ENCODE results near the gene WNK1. TPM values are rescaled to one million over a fixed set of nuclear protein-coding genes. Genes with fewer than 3 reads are reported as not detected.
"Not testable (repeated sequence)": the region's sequence is repeated elsewhere in the genome, so short reads cannot be mapped to it uniquely, and the experiment has no call there.

WNK1 gene
- total RNA-seq, 6 experiments from 2014 or later, result 79.5 to 106 (median 94.3) TPM

- no peak overlapping the region for H3K27ac Mint-ChIP-seq
- TF ChIP-seq CTCF (IDR thresholded peaks at IDR 0.05), result no peak
- no peaks in the 10 kb centered on the region for H3K9me3 Mint-ChIP-seq
Measured at GRCh38 chr12:765840-766239, 13.5 kb downstream of the WNK1 start.

GRCh38 chr12:768434-768833 lies 16.1 kb downstream of the WNK1 start:
- Mint-ChIP-seq H3K36me3 (ENCODE audit: low read depth) (0 out of 2 replicates have a peak, but pooled peaks cover 5% of the 10 kb centered on the region), H3K27ac (no peak overlapping the region), H3K27me3 (ENCODE audit: insufficient read depth) (no peaks in the 10 kb centered on the region), H3K9me3 (no peaks in the 10 kb centered on the region), H3K4me3 (no peak overlapping the region), H3K4me1 (ENCODE audit: low read depth) (no peaks in the 10 kb centered on the region; the same call in 1 of the 2 replicates)
- TF ChIP-seq CTCF (IDR thresholded peaks at IDR 0.05), result no peak
- DNase-seq, result no peak

More at GRCh38 chr12:765840-766239, 13.5 kb downstream of the WNK1 start:
- Mint-ChIP-seq H3K27me3 (ENCODE audit: insufficient read depth) (no peaks in the 10 kb centered on the region), H3K4me3 (no peak overlapping the region), H3K36me3 (ENCODE audit: low read depth) (peaks cover 20% of the 10 kb centered on the region), H3K4me1 (ENCODE audit: low read depth) (peaks cover 16% of the 10 kb centered on the region)
- no peak for DNase-seq

GRCh38 chr12:770479-770878 lies 18.1 kb downstream of the WNK1 start:
- Mint-ChIP-seq H3K27ac (no peak overlapping the region), H3K4me1 (ENCODE audit: low read depth) (peaks cover 19% of the 10 kb centered on the region), H3K4me3 (no peak overlapping the region), H3K36me3 (ENCODE audit: low read depth) (no peaks in the 10 kb centered on the region), H3K9me3 (no peaks in the 10 kb centered on the region), H3K27me3 (ENCODE audit: insufficient read depth) (no peaks in the 10 kb centered on the region)
- TF ChIP-seq CTCF (IDR thresholded peaks at IDR 0.05), result no peak
- no peak for DNase-seq

GRCh38 chr12:772056-772697 lies 19.8 kb downstream of the WNK1 start:
- H3K27me3 Mint-ChIP-seq (ENCODE audit: insufficient read depth), result no peaks in the 10 kb centered on the region
- H3K4me1 Mint-ChIP-seq (ENCODE audit: low read depth), result peaks cover 36% of the 10 kb centered on the region
- H3K9me3 Mint-ChIP-seq, result no peaks in the 10 kb centered on the region
- H3K27ac Mint-ChIP-seq, result no peak overlapping the region
- H3K36me3 Mint-ChIP-seq (ENCODE audit: low read depth), result peaks cover 6% of the 10 kb centered on the region; the same call in 1 of the 2 replicates
- no peak for DNase-seq
- TF ChIP-seq CTCF (IDR thresholded peaks at IDR 0.05), result no peak
- H3K4me3 Mint-ChIP-seq, result no peak overlapping the region

- H3K9me3 Mint-ChIP-seq, result no peaks in the 10 kb centered on the region
- H3K27ac Mint-ChIP-seq, result peak overlapping the region; percentile 38
- no peak overlapping the region for H3K4me3 Mint-ChIP-seq
- peaks cover 6% of the 10 kb centered on the region; the same call in 1 of the 2 replicates for H3K36me3 Mint-ChIP-seq (ENCODE audit: low read depth)
- H3K4me1 Mint-ChIP-seq (ENCODE audit: low read depth), result peaks cover 52% of the 10 kb centered on the region
- DNase-seq, result no peak
- no peak for TF ChIP-seq CTCF (IDR thresholded peaks at IDR 0.05)
- H3K27me3 Mint-ChIP-seq (ENCODE audit: insufficient read depth), result no peaks in the 10 kb centered on the region
Measured at GRCh38 chr12:774051-774614, 21.8 kb downstream of the WNK1 start.

- not testable (repeated sequence) for H3K27me3 Mint-ChIP-seq (ENCODE audit: insufficient read depth); DNase-seq; H3K4me3 Mint-ChIP-seq; H3K27ac Mint-ChIP-seq; H3K9me3 Mint-ChIP-seq; H3K36me3 Mint-ChIP-seq (ENCODE audit: low read depth)
- H3K4me1 Mint-ChIP-seq (ENCODE audit: low read depth), result peaks cover 73% of the 10 kb centered on the region
Measured at GRCh38 chr12:775973-776771, 23.8 kb downstream of the WNK1 start.

GRCh38 chr12:776772-777373 lies 24.5 kb downstream of the WNK1 start:
- H3K27ac Mint-ChIP-seq; H3K27me3 Mint-ChIP-seq (ENCODE audit: insufficient read depth); DNase-seq; H3K9me3 Mint-ChIP-seq; H3K4me3 Mint-ChIP-seq; H3K36me3 Mint-ChIP-seq (ENCODE audit: low read depth): not testable (repeated sequence)
- H3K4me1 Mint-ChIP-seq (ENCODE audit: low read depth), result peaks cover 80% of the 10 kb centered on the region

Data from HFFc6 (cell line).